Duodenal mucosa (tissue), 2 donors: Measurements from ENCODE around the gene MED27.

Experiments
- H3K27ac ChIP-seq: one replicate; pipeline ENCODE4 v1.7.0; 2013; ENCODE audit warnings: low read depth, low read length
- H3K27me3 ChIP-seq, 2 donors: one replicate each; pipeline ENCODE4 v1.7.0; 2013; ENCODE audit warnings: low read length in 2 of 2, control low read depth in 1 of 2; ENCODE audit not compliant: insufficient read depth in 2 of 2, control insufficient read depth in 1 of 2
- H3K36me3 ChIP-seq, 2 donors: one replicate each; pipeline ENCODE4 v1.7.0; 2013; ENCODE audit warnings: low read length in 2 of 2, control low read depth in 1 of 2; ENCODE audit not compliant: insufficient read depth in 2 of 2, control insufficient read depth in 1 of 2
- H3K4me1 ChIP-seq, 2 donors: one replicate each; pipeline ENCODE4 v1.7.0; 2013; ENCODE audit warnings: low read length in 2 of 2, control low read depth in 1 of 2; ENCODE audit not compliant: insufficient read depth in 2 of 2, control insufficient read depth in 1 of 2
- H3K4me3 ChIP-seq, 2 donors: one replicate each; pipeline ENCODE4 v1.7.0; 2013; ENCODE audit warnings: low read length in 2 of 2, low read depth in 1 of 2
- H3K9ac ChIP-seq, 2 donors: one replicate each; pipeline ENCODE4 v1.7.0; 2013; ENCODE audit warnings: low read length in 2 of 2, low read depth in 1 of 2
- H3K9me3 ChIP-seq, 2 donors: one replicate each; pipeline ENCODE4 v1.7.0; 2013; ENCODE audit warnings: low read length in 2 of 2, control low read depth in 1 of 2; ENCODE audit not compliant: control insufficient read depth in 1 of 2

Gene MED27

DNA sequence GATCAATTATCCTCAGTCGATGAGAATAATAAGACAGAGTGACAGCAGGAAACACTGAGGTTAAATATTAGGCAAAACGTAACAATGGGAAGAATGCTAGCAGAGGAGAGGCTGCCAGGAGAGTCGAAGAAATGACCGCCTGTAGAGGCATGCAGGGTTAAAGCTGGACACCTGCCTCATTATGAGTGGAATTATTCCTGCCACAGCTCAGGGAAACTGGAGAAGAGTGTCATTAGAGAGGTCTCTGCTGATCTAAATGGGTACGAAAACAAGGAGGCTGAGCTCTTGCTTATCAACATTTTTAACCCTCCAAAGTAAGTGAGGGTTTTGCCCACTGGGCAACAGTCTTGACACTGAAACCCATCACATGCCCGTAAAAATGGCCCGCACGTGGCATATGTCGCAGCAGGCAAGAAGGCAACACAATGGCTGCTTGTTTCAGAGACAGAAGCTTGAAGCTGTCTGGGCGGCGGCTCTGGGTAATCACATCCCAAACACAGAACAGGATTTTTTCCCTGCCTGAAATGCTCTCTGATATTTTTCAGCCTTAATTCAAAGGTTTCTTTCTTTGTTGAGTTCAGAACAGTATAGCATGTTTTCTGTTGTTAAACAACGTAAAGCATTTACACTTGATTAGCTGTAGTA, 118.7 kb downstream of the MED27 start:
- no peak overlapping the region for H3K9ac ChIP-seq
- H3K27me3 ChIP-seq: no peaks in the 10 kb centered on the region
- no peak overlapping the region for H3K27ac ChIP-seq

DNA sequence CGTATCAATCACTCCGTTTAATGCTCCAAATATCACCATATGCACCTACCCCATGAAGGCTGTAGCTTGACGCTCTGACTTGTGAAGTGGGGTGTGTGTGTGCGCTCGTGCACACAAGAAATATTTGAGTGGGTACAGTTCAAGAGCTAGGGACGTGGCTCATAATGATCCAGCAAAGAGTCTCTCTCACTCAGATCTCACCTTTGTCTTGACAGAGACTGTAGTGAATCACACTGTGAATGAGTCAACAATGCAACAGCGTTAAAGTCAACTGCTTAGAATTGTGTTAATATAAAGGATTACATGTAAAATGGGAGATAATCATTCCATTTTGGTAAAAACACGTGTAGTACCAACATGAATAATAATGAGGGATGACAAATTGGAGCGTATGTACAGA, 119.4 kb downstream of the MED27 start:
- Histone ChIP-seq H3K27me3 (no peaks in the 10 kb centered on the region), H3K4me1 (no peaks in the 10 kb centered on the region), H3K9me3 (no peaks in the 10 kb centered on the region), H3K36me3 (no peaks in the 10 kb centered on the region), H3K9ac (no peak overlapping the region), H3K4me3 (no peak overlapping the region), H3K27ac (no peak overlapping the region)

More for the DNA sequence above, 118.7 kb downstream of the MED27 start:
- no peaks in the 10 kb centered on the region for H3K36me3 ChIP-seq
- no peak overlapping the region for H3K4me3 ChIP-seq
- H3K4me1 ChIP-seq: no peaks in the 10 kb centered on the region
- no peaks in the 10 kb centered on the region for H3K9me3 ChIP-seq

DNA sequence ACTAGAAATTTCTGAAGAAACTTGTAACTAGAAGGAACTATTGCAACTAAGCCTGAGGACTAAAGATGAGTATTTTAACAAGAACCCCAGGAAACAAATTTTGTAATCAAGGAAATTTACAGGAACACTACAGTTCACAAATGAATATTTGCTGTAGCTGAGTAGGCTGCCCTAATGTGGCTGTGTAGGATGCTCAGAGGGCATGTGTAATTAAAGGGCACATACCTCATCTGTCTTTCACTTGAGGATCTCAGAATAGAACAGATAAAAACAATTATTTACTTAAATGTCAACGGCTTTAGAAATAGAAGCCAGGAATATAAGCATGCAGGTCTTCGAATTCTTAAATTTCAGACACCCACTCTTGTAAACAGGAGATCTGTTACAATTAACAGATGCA, 119.8 kb downstream of the MED27 start:
- Histone ChIP-seq H3K27ac (no peak overlapping the region), H3K9ac (no peak overlapping the region)

DNA sequence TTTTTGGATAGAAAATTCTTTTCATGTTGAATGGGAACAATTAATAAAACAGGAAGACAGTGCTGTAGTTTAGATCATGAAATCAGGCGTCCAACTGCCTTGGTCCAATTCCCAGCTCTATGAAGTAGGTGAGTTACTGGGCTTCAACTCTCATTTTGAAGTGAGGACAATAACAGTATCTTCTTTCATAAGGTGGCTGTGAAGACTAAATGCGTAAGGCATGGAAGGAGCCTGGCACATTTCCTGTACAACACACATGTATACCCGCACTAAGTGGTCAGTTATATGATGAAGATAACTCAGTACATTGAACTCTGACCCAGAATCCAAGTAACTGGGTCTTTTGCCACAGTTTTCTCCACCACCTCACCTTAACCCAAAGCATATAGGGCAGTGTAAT, 120.6 kb downstream of the MED27 start:
- Histone ChIP-seq H3K4me1 (no peaks in the 10 kb centered on the region), H3K27ac (no peak overlapping the region), H3K9me3 (no peaks in the 10 kb centered on the region), H3K9ac (no peak overlapping the region), H3K36me3 (no peaks in the 10 kb centered on the region), H3K27me3 (no peaks in the 10 kb centered on the region), H3K4me3 (no peak overlapping the region)

More for the DNA sequence above, 119.8 kb downstream of the MED27 start:
- H3K9me3 ChIP-seq: no peaks in the 10 kb centered on the region
- no peaks in the 10 kb centered on the region for H3K27me3 ChIP-seq
- H3K4me1 ChIP-seq: no peaks in the 10 kb centered on the region
- H3K36me3 ChIP-seq: no peaks in the 10 kb centered on the region
- no peak overlapping the region for H3K4me3 ChIP-seq

DNA sequence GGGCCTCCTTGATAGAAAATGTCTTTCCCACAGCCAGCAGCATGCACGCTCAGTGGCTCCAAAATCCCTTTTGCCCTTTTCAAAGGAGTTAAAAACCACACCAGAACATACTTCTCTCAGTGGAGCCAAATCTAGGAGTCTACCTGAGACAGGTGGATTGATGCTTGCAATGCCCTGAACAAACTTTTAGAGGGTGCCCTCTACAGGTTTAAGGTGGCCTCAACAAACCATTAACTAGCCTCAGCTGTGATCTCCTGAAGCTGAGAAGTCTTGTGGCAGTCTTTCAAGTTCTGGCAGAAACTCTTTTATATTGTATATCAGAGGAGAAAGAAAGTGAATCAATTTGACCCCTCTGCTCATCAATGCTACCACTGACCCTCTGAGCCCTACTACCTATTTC, 125.4 kb downstream of the MED27 start:
- no peak overlapping the region for H3K4me3 ChIP-seq
- no peaks in the 10 kb centered on the region for H3K4me1 ChIP-seq
- H3K9me3 ChIP-seq: no peaks in the 10 kb centered on the region
- H3K36me3 ChIP-seq: no peaks in the 10 kb centered on the region
- H3K27ac ChIP-seq: no peak overlapping the region
- H3K27me3 ChIP-seq: no peaks in the 10 kb centered on the region
- H3K9ac ChIP-seq: no peak overlapping the region

DNA sequence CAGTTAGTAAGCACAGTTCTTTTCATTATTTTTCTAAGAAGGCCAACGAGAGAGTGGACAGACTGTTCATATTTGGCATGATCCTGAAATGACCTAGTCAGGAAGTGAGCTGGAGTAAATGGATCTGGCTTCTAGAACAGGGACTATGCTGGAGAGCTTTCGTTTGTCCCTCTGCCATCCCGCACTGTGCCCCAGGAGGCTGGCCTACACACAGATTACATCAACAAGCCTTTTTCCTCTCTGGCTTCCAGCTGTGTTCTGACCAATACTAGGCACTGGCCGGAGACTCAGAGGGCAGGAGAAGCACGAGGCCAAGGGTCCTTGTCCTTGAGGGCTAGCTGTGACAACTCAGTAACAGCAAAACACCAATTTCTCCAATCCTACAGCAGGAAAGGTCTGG, 127.8 kb downstream of the MED27 start:
- Histone ChIP-seq H3K4me3 (no peak overlapping the region), H3K9me3 (no peaks in the 10 kb centered on the region), H3K4me1 (no peaks in the 10 kb centered on the region), H3K27me3 (no peaks in the 10 kb centered on the region), H3K36me3 (no peaks in the 10 kb centered on the region), H3K9ac (no peak overlapping the region), H3K27ac (no peak overlapping the region)

DNA sequence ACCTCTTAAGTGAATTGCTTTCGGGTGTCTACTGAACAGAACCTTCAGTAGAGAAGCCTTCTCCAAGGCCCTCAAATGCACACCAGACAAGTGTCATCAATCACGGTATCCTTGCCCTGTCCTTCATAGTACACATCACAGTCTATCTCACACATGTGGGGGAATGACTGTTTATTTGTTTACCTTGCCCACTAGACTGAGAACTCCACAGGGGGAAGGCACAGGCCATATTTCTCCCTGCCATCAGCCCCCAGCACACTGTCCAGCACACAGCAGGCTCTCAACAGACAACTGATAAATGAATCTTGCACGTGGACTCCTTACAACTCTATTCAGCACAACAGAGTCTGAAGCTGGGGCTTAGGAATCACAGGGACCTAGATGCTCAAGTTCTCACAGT, 128.5 kb downstream of the MED27 start:
- H3K27me3 ChIP-seq: no peaks in the 10 kb centered on the region
- H3K27ac ChIP-seq: no peak overlapping the region
- H3K9ac ChIP-seq: no peak overlapping the region

DNA sequence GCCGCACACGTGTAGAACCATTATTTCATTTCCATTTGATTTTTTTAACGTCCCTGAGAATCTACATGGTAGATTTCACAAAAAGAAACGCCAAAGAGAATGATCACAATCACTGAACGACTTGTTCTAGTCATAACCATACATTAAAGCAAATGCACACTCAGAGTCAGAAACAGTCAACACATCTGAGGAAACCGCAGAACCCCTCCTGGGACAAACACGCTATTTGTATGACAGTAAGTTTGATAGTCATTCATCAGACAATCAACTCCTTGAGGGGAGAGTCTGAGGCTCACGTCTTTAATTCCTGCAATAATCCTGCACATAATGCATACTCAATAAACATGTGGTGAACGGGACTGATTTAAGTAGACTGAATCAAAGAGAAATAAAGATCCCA, 129.2 kb downstream of the MED27 start:
- Histone ChIP-seq H3K27ac (no peak overlapping the region), H3K9ac (no peak overlapping the region), H3K4me1 (no peaks in the 10 kb centered on the region), H3K4me3 (no peak overlapping the region), H3K36me3 (no peaks in the 10 kb centered on the region), H3K9me3 (no peaks in the 10 kb centered on the region), H3K27me3 (no peaks in the 10 kb centered on the region)

More for the DNA sequence above, 128.5 kb downstream of the MED27 start:
- H3K4me1 ChIP-seq: no peaks in the 10 kb centered on the region
- no peaks in the 10 kb centered on the region for H3K36me3 ChIP-seq
- H3K4me3 ChIP-seq: no peak overlapping the region
- H3K9me3 ChIP-seq: no peaks in the 10 kb centered on the region

DNA sequence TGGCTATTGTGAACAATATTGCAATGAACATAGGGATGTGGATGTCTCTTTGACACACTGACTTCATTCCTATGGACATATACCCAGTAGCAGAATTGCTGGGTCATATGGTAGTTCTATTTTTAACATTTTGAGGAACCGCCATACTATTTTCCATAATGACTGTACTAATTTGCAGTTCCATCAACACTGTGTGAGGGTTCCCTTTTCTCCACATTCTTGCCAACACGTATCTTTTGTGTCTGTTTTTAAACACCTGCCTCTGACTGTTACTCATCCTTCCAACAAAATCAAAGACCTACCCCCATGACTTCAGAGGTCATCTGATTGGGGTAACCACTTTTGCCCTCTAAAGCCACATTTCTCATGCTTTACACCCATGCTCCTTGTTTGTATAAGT, 133.5 kb downstream of the MED27 start:
- no peak overlapping the region for H3K9ac ChIP-seq

DNA sequence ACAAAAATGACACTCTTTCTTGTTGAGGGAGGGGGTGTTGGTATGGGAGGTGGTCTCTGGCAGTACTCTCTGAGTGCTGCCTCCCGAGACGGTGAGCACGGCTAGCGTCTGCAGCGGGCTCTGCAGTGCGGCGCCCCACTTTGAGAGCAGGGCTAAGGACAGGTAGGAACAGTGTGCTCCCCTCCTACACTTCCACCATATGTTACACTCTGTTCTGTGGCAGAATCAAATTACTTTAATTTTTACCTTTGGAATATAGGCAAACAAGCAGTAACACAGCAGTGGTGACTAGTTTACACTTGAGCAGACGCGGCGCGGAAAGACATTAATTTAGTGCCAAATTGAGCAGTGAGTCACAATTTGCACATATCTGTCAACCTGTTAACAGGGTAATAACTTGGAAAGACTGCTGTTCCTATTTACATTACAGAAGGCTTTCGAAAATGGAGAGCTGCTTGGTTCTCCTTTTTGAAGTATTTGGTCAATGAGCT, 136.3 kb downstream of the MED27 start:
- no peaks in the 10 kb centered on the region for H3K9me3 ChIP-seq
- no peaks in the 10 kb centered on the region for H3K27me3 ChIP-seq
- H3K9ac ChIP-seq: no peak overlapping the region
- H3K4me3 ChIP-seq: no peak overlapping the region
- H3K4me1 ChIP-seq: no peaks in the 10 kb centered on the region
- no peak overlapping the region for H3K27ac ChIP-seq
- no peaks in the 10 kb centered on the region for H3K36me3 ChIP-seq

More for the DNA sequence above, 133.5 kb downstream of the MED27 start:
- Histone ChIP-seq H3K4me3 (no peak overlapping the region), H3K27me3 (no peaks in the 10 kb centered on the region), H3K36me3 (no peaks in the 10 kb centered on the region), H3K9me3 (no peaks in the 10 kb centered on the region), H3K27ac (no peak overlapping the region), H3K4me1 (no peaks in the 10 kb centered on the region)
